GM19238 (cell line): ENCODE results near the gene RYR1.
"Not testable (repeated sequence)": the region's sequence is repeated elsewhere in the genome, so short reads cannot be mapped to it uniquely, and the experiment has no call there.

Source experiments
- DNase-seq: peaks from one replicate; pipeline ENCODE4 v3.0.0; 2011; ENCODE audit warnings: low spot score; ENCODE audit not compliant: insufficient read length

RYR1 gene

GRCh38 chr19:38425810-38426466 is 7.6 kb upstream of the RYR1 start, which contains the start of gene RASGRP4:
Gene RASGRP4 (minus strand): TSS chr19:38426219. CDS start chr19:38426091, 128 bp downstream.
- DNase-seq = peak; percentile 40

DNA sequence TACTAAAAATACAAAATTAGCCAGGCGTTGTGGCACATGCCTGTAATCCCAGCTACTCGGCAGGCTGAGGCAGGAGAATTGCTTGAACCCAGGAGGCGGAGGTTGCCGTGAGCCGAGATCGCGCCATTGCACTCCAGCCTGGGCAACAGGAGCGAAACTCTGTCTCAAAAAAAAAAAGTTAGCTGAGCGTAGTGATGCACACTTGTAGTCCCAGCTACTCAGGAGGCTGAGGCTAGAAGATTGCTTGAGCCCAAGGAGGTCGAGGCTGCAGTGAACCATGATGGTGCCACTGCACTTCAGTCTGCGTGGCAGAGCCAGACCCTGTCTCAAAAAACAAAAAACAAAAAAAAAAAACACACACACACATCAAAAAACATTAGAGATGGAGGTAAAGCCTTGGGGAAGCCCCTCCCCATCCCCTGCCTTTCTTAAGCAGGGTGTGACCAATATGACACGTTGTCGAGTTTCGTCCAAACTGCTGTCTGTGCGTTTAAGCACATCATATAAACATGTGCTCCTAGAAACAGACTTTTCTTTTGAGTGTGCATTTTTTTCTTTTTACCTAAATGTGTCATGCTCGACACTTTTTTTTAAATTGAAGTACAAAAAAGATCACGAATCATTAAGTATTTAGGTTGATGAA is 6.3 kb upstream of the RYR1 start:
- not testable (repeated sequence) for DNase-seq

DNA sequence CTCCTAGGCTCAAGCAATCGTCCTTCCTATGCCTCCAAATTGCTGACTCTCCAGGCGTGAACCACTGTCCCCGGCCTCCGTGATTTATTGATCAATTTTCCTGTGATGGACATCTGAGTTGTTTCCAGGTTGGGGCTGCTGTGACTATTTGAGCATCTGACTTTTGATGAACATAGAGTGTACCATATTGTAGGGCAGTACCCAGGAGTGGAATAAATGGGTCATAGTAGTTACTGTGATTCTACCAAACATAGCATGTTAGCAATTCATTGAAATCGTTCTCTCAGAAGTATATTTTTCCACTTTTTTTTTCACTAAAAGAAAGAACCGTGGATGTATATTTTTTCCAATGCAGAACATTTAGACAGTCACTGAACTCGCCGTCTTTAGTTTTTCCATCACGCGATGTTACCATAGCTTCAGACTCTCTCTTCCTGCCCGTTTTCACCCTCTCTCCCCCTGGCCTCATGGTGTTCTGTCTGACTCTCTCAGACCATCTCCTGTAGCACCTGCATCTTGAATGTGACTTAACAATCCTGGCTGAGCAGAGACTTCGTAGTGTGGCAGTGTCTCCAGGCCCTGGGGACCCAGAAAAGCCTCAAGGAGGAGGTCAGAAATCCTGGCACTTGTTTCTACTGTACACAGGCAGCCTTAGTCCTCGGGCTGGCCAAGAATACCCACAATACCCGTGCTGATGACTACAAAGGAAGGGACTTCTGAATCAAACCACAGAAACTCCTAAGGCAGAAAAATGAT is 4.3 kb upstream of the RYR1 start:
- DNase-seq = no peak

GRCh38 chr19:38429811-38430156 is 3.7 kb upstream of the RYR1 start:
- no peak for DNase-seq

GRCh38 chr19:38430931-38431330 is 2.6 kb upstream of the RYR1 start:
- no peak for DNase-seq

DNA sequence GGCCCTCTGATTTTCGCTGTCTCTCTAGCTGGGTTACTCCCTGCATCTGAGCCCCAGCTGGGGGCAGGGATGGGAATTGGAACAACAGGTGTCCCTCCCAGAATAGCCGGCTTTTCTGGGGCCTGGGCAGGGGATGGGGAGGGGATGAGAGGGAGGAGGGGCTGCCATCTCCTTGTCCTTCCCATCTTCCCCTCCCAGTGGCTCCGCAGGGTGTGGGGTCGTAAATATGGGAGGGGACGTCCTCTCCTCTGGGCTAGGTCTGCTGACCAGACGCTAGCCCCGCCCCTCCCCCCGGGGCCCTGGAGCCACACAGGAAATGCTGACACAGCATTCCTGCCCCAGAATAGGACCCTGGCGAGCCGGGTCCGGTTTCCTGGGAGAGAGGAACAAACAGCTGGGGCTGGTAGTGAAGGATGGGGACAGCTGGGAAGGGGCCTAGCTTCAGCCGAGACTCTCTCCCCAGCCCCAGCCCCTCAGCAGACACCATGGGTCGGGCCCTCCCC is 1.1 kb downstream of the RYR1 start:
- no peak for DNase-seq

- DNase-seq = no peak
These were observed 3.8 kb downstream of the RYR1 start for GRCh38 chr19:38437295-38437694.

DNA sequence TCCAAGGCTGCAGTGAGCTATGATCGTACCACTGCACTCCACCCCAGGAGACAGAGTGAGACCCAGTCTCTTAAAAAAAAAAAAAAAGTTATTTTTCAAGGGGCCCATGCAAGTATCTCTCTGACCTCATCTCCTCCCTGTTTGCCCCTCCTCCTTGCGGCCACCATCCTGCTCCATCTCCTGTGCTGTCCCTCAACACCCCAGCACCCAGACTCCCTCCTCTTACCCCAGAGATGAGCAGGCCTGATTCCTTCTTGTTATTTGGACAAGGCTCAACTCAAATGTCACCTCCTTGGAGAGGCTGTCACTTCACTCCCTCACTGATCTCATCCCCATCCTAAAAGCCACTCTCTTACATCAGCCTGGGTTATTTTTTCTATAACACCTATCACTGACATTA is 4.4 kb downstream of the RYR1 start:
- no peak for DNase-seq

- DNase-seq = no peak
These were observed 7.1 kb downstream of the RYR1 start for GRCh38 chr19:38440592-38440991.

DNA sequence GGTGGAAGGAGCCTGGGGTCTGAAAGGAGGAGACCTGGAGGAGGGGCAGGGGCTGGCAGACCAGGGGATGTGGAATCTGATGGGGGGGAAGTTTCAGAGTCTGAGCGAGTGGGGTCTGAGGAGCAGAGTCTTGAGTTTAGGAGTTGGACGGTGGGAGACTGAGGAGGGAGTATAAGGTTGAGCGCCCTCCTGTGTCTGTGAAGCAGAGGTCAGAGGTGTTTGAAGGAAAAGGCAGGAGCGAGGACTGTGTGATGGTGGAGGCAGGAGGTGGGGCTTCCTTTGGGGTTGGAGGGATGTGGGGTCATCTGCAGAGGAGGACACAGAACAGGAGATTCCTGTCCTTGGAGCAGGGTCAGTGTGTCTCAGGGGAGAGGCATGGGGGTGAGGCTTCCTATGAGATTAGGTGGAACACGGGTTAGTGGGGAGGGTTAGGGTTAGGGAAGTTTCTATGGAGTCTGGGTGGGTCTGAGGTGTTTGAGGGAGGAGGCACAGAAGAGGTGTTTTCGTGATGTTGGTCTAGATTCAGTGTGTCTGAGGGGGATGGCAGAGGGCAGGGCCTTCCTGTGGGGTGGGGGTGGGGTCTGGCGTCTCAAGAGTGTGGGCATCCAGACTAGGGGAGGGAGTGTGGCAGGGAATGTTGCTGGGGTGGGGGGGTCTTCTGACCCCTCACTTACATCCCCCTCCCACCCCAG is 8.3 kb downstream of the RYR1 start:
- DNase-seq = no peak

GRCh38 chr19:38442736-38443135 is 9.2 kb downstream of the RYR1 start:
- no peak for DNase-seq

DNA sequence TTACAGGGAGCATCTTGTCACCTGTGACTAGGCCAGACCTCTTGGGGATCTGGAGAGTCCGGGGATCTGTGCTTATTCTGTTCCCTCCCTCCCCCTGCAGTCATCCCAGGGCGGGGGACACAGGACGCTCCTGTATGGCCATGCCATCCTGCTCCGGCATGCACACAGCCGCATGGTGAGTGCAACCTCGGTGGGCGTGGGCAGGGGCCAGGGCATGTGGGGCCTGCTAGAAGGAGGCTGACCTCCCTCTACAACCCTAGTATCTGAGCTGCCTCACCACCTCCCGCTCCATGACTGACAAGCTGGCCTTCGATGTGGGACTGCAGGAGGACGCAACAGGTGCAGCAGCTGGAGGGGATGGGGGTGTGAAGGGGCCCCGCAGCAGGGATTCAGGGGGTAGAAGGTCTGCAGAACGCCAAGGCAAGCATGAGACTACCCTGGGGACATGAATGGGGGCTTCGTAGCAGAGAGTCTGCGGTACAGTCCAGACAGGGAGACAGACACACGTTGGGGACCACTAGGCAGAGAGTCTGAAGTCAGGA is 10.0 kb downstream of the RYR1 start:
- no peak for DNase-seq

- DNase-seq = no peak
These were observed 10.5 kb downstream of the RYR1 start for GRCh38 chr19:38444026-38444425.

- DNase-seq = no peak
These were observed 11.9 kb downstream of the RYR1 start for GRCh38 chr19:38445362-38445761.

DNA sequence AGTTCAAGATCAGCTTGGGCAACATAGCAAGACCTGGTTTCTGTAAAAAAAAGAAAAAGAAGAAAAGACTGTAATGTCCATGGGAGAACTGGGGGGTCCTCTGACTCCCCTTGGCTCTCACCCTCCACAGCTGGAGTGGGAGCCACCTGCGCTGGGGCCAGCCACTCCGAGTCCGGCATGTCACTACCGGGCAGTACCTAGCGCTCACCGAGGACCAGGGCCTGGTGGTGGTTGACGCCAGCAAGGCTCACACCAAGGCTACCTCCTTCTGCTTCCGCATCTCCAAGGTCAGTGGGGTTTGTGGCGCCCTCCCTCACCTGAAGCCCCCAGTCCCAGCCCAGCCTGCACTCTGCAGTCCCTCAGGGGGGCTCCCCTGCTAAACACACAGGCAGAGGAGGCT is 14.7 kb downstream of the RYR1 start:
- DNase-seq = no peak

DNA sequence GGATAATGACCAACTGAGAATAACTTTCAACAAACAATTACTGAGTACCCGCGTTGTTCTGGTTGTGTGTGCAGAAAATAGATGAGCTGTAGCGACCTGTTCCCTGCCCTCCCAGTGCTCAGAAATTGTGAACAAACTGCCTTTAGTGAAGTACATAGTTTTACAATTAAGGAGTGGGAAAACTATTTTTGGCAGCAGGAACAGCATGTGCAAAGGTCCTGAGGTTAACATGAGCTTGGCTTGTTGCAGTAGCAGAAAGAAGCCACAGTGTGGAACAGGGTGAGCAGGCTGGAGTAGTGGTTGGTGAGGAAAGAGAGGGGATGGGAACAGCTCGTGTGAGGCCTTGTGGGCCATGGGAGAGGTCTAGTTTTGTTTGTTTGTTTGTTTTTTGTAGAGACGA is 16.0 kb downstream of the RYR1 start:
- no peak for DNase-seq

DNA sequence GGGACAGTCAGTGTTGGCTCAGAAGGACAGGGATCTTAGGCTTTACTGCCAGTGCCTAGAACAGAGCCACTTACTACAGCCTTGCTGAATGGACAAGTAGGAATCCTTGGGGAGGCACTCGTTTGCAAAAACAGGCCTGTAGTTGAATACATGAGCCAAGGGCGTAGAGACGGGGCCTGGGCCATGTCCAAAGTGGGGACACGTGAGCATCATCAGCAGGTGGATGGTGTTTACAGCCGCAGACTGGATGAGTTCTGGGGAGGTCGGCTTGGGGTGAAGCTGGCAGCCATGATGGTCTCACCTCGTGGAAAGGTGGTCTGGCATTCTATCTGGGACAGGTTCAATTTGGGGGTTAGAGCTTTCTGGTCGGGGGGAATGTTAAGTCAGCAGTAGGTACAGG is 17.5 kb downstream of the RYR1 start:
- DNase-seq = no peak

DNA sequence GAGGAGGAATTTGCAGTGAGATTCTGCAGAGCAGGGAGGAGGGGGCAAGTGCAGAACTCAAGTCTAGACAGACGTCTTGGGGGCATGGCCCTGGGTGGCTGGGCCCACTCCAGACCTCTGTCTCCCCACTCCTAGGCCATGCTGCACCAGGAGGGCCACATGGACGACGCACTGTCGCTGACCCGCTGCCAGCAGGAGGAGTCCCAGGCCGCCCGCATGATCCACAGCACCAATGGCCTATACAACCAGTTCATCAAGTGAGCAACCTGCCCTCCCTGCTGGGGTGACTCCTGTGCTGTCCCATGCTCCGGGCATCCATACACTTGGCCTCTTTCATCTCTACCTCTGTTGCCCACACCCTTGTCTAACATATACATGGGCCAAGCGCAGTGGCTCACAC is 18.1 kb downstream of the RYR1 start:
- DNase-seq = no peak

GRCh38 chr19:38452430-38453366 is 19.2 kb downstream of the RYR1 start:
- DNase-seq = no peak

GRCh38 chr19:38453596-38453995 is 20.1 kb downstream of the RYR1 start:
- DNase-seq = no peak
